Pancreas (tissue), 10 donors: Measurements from ENCODE around the gene PLBD2. TPM values are rescaled to one million over a fixed set of nuclear protein-coding genes. Genes with fewer than 3 reads are reported as not detected.

ENCODE experiments used
- ATAC-seq, 4 donors: fragments of 200-7000 bp; cut with Tn5 transposase; one replicate each; pipeline versions ENCODE4 v1.8.0 to v1.9.1; 2020; ENCODE audit warnings: mild to moderate bottlenecking in 4 of 4, moderate library complexity in 4 of 4
- DNase-seq, 6 donors: peaks; one replicate each; pipeline ENCODE4 v3.0.0-alpha.2; 2020
- FAIRE-seq: peaks from 2 replicates; lab custom pipeline; 2012; peaks lifted over from hg19 to GRCh38; lab: Jason Lieb, UNC
- H3K27ac ChIP-seq, 4 donors: fragments of 200-600 bp; sonication (generic); 1 replicate in 3 of 4; 2 replicates in 1 of 4; pipeline versions ENCODE4 v1.5.0 to v1.8.0; 2020
- H3K27me3 ChIP-seq, 4 donors: fragments of 200-600 bp; one replicate each; pipeline ENCODE4 v1.8.0; 2021
- H3K36me3 ChIP-seq, 3 donors: fragments of 200-600 bp; sonication (generic) in 1 of 3; one replicate each; pipeline versions ENCODE4 v1.5.0 to v1.8.0; 2020 to 2021
- H3K4me1 ChIP-seq, 3 donors: fragments of 200-600 bp; one replicate each; pipeline ENCODE4 v1.8.0; 2021
- H3K4me3 ChIP-seq, 4 donors: fragments of 200-600 bp; sonication (generic) in 2 of 4; one replicate each; pipeline versions ENCODE4 v1.5.0 to v1.8.0; 2020 to 2021
- H3K9me3 ChIP-seq, 4 donors: fragments of 200-600 bp; one replicate each; pipeline ENCODE4 v1.8.0; 2021
- WGBS, 2 donors: extraction: QIAGEN DNeasy Blood & Tissue Kit; methylation state at CpG; one replicate each; pipeline ENCODE4 v1.1.7; 2013; 5-methylcytosine and 5-hydroxymethylcytosine counted together
- intact Hi-C, 3 donors: fragments of 100-400 bp; cut with DNase I; formaldehyde crosslinking; loops; one replicate each; pipeline versions ENCODE4 v1.11.1 to v1.14.2; 2022
- polyA plus RNA-seq, 2 donors: library from polyadenylated mRNA; stranded (reverse); fragments of 200-250 nt; gene quantifications; one replicate each; pipeline ENCODE4 v1.2.3, GENCODE V29; 2013
- total RNA-seq, 6 donors: library from RNA; stranded (reverse); fragmentation: NEBNext Ultra II Directional in 4 of 6; extraction: Animal tissue kit (Norgen Biotek cat#: 25700) in 4 of 6; gene quantifications; one replicate each; pipeline versions ENCODE4 v1.2.1 to v1.2.4, GENCODE V29; 2021 to 2023
- TF ChIP-seq, protein P1 (sequence below), 4 donors: fragments of 200-600 bp; sonication (generic) in 3 of 4; IDR thresholded peaks; one replicate each; pipeline versions ENCODE4 v1.5.0 to v1.8.0; 2021; ENCODE audit warnings: antibody characterized with exemption in 4 of 4
- donor health status: healthy with polysubstance abuse.
- donor health status: DM: no; HTN: no; CAD: no; lungs with moderate emphysema.
- donor health status: DM: no; HTN: no; CAD: no.
- donor health status: control.
- donor health status: control.
- donor health status: Bipolar disorder and iron deficiency.
- donor health status: DM: yes; HTN: yes; CAD: no.
- donor health status: DM: no; HTN: no; CAD: no.
- donor health status: DM: no; HTN: no; CAD: no.
- donor health status: DM: yes; HTN: yes; CAD: no.

Gene PLBD2
- total and polyA plus RNA-seq, 8 donors = 11.4 to 29.3 (median 14.9) TPM

GRCh38 chr12:113366827-113367226 lies 8.4 kb downstream of the PLBD2 start:
- DNase-seq (no peak), FAIRE-seq (no peak), ATAC-seq (no peak)
- Histone ChIP-seq H3K27me3 (no peaks in the 10 kb centered on the region), H3K4me3 (no peak overlapping the region), H3K9me3 (no peaks in the 10 kb centered on the region), H3K27ac (no peak overlapping the region), H3K4me1 (no peaks in the 10 kb centered on the region), H3K36me3 (no peaks in the 10 kb centered on the region)
- intact Hi-C loops = no loop called here
- 88 to 89% methylated on average over 4 of the region's 4 CpGs for WGBS, 2 donors
- TF ChIP-seq, protein P1, sequence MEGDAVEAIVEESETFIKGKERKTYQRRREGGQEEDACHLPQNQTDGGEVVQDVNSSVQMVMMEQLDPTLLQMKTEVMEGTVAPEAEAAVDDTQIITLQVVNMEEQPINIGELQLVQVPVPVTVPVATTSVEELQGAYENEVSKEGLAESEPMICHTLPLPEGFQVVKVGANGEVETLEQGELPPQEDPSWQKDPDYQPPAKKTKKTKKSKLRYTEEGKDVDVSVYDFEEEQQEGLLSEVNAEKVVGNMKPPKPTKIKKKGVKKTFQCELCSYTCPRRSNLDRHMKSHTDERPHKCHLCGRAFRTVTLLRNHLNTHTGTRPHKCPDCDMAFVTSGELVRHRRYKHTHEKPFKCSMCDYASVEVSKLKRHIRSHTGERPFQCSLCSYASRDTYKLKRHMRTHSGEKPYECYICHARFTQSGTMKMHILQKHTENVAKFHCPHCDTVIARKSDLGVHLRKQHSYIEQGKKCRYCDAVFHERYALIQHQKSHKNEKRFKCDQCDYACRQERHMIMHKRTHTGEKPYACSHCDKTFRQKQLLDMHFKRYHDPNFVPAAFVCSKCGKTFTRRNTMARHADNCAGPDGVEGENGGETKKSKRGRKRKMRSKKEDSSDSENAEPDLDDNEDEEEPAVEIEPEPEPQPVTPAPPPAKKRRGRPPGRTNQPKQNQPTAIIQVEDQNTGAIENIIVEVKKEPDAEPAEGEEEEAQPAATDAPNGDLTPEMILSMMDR (IDR thresholded peaks at IDR 0.05) = no peak

DNA sequence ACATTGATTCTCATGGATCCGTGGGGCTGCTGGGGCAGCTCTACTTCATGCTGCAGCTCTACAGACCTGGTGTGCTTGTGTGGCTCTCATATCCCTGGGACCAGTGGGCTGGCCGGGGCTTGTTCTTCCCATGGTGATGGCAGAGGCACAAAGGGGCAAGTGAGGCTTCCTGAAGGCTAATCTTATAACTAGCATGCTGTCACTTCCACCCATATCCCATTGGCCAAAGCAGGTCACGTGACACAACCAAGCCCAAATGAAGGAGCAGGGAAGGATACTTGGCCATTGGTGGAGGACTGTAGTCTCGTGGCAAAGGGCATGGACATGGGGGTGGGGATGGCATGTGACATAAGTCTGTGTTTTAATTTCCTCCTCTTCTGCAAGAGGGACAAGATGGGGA lies 9.9 kb downstream of the PLBD2 start:
- TF ChIP-seq, protein P1 (IDR thresholded peaks at IDR 0.05) = no peak
- no peak for ATAC-seq
- no peaks in the 10 kb centered on the region for H3K27me3 ChIP-seq
- H3K9me3 ChIP-seq = no peaks in the 10 kb centered on the region
- WGBS, 2 donors = 73 to 82% methylated on average over 4 of the region's 4 CpGs
- no peaks in the 10 kb centered on the region for H3K36me3 ChIP-seq
- no peak for DNase-seq
- intact Hi-C loops = no loop called here
- H3K27ac ChIP-seq = no peak overlapping the region
- H3K4me3 ChIP-seq = no peak overlapping the region
- FAIRE-seq = no peak
- no peaks in the 10 kb centered on the region for H3K4me1 ChIP-seq

DNA sequence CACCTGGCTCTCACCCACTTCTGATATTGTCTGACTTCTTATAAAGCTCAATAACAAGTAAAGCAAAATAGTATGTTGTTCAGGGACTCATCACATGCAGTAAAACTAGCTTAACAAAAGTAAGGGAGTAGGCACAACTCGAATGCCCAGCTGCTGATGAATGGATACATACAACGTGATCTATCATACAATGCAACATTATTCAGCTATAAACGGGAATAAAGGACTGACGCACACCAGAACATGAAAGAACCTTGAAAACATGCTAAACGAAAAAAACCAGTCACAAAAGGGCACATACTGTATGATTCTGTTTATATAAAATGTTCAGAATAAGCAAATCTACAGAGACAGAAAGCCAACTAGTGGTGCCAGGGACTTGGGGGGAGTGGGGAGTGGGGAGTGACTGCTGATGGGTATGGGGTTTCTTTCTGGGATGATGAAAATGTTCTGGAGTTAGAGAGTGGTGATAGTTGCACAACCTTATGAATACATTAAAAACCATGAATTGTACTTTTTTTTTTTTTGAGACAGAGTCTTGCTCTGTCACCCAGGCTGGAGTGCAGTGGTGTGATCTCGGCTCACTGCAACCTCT lies 11.1 kb downstream of the PLBD2 start:
- H3K27me3 ChIP-seq = no peaks in the 10 kb centered on the region
- TF ChIP-seq, protein P1 (IDR thresholded peaks at IDR 0.05) = no peak
- ATAC-seq (no peak), DNase-seq (no peak), FAIRE-seq (no peak)
- no peaks in the 10 kb centered on the region for H3K36me3 ChIP-seq
- H3K4me3 ChIP-seq = no peak overlapping the region
- intact Hi-C loops = no loop called here
- no peak overlapping the region for H3K27ac ChIP-seq
- no peaks in the 10 kb centered on the region for H3K9me3 ChIP-seq
- no peaks in the 10 kb centered on the region for H3K4me1 ChIP-seq
- 76 to 78% methylated on average over 6 of the region's 6 CpGs for WGBS, 2 donors

DNA sequence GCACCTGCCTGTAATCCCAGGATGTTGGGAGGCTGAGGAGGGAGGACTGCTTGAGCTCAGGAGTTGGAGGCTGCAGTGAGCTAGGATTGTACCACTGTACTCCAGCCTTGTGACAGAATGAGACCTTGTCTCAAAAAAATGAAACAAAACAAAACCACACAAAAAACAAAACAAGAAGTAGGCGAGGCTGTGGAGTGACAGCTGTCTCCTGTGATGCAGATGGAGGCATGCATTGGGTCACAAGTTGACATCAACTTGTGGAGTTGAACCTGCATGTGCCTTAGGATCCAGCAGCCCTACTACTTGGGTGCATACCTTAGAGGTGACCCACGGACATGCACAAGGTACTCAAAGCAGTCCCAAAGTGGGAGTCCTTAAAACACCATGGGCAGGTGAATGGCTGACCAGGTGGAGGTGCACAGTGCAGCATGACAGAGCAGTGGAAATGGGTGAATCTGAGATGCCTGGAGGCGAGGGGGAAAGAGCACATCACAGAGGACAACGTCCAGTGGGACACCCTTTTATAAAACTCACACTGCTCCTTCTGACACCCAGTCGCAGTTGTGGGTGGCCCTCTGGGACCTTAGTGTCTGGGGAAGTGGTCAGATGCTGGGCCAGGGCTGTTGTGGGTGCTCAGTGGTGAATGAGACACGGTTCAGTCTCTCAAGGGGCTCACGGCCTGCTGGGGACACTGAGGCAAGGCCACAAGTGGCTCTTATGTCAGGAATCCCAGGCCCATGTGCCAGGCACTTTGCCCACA lies 12.7 kb downstream of the PLBD2 start:
- Histone ChIP-seq H3K27ac (no peak overlapping the region), H3K4me1 (no peaks in the 10 kb centered on the region), H3K9me3 (no peaks in the 10 kb centered on the region), H3K4me3 (no peak overlapping the region), H3K27me3 (no peaks in the 10 kb centered on the region), H3K36me3 (peaks cover 0 to 8% (median 0%) of the 10 kb centered on the region in 3 donors)
- FAIRE-seq (no peak), ATAC-seq (no peak), DNase-seq (no peak)
- intact Hi-C loops = no loop called here
- 80 to 81% methylated on average over 7 of the region's 7 CpGs for WGBS, 2 donors
- TF ChIP-seq, protein P1 (IDR thresholded peaks at IDR 0.05) = no peak

DNA sequence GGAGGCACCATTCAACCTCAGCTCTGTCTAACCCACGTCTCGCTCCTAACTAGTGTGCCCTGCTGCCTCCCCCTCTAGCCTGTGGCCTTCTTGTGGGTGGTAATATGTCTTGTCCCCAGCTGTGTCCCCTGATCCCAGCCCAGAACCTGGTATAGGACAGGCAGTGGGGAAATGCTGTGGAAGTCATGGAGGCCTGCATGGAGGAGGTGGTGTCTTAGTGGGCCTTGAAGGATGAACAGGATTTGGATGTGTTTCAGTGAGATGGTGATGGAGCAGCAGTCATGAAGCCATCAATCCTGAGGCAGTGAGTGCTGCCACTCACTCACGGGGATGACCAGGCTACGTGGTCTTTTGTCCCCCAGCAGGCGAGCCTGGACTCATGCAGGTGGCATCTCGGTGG lies 13.4 kb downstream of the PLBD2 start:
- ATAC-seq (no peak), DNase-seq (no peak), FAIRE-seq (no peak)
- WGBS, 2 donors = 96 to 98% methylated on average over 6 of the region's 6 CpGs
- Histone ChIP-seq H3K36me3 (peaks cover 0 to 14% (median 0%) of the 10 kb centered on the region in 3 donors), H3K27ac (no peak overlapping the region), H3K4me1 (no peaks in the 10 kb centered on the region), H3K9me3 (no peaks in the 10 kb centered on the region), H3K4me3 (no peak overlapping the region), H3K27me3 (no peaks in the 10 kb centered on the region)
- TF ChIP-seq, protein P1 (IDR thresholded peaks at IDR 0.05) = no peak
- intact Hi-C loops = no loop called here
